Erythroblast (primary cell): ENCODE data around the gene HMGXB4.

Experiments
- DNase-seq, 2 experiments: peaks; one replicate each; lab custom pipeline; 2025; lab: John Stamatoyannopoulos, UW
- GATA1 ChIP-seq: IDR thresholded peaks from 2 replicates; pipeline ENCODE4 v1.6.1; 2011; ENCODE audit warnings: low read depth, mild to moderate bottlenecking, control low read depth, low read length, moderate library complexity
- POLR2A ChIP-seq: IDR thresholded peaks from 2 replicates; pipeline ENCODE4 v1.6.1; 2011; ENCODE audit warnings: mild to moderate bottlenecking, low read length

The HMGXB4 gene

GRCh38 chr22:35318346-35319215, 61.3 kb downstream of the HMGXB4 start:
- TF ChIP-seq POLR2A (no peak), GATA1 (no peak)
- no peak for DNase-seq

- TF ChIP-seq GATA1 (no peak), POLR2A (no peak)
These were observed 62.1 kb downstream of the HMGXB4 start for GRCh38 chr22:35319244-35319985.

DNA sequence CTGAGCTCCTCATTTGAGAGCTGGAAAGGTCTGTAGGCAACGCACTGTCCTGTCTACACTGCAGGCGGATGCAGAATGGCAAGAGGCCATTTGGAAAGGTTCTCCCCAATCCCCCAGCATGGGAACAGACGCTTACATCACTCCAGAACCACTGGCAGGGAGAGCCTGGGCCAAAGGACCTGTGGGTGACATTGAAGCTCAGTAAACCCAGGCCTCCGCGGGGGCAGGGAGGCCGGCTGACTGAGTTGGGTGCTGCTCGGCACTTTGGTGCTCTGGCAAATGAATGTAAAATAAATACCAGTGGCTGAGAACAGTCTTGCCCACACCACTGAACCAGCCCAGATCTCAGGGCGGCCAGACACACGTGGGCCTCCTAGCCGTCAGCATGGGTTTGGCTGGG, 64.8 kb downstream of the HMGXB4 start:
- no peak for TF ChIP-seq POLR2A
- no peak for TF ChIP-seq GATA1

More at GRCh38 chr22:35319244-35319985, 62.1 kb downstream of the HMGXB4 start:
- DNase-seq: no peak

GRCh38 chr22:35322893-35323292, 65.6 kb downstream of the HMGXB4 start:
- TF ChIP-seq GATA1: no peak
- no peak for TF ChIP-seq POLR2A
- no peak for DNase-seq

More for the DNA sequence above, 64.8 kb downstream of the HMGXB4 start:
- DNase-seq: no peak

DNA sequence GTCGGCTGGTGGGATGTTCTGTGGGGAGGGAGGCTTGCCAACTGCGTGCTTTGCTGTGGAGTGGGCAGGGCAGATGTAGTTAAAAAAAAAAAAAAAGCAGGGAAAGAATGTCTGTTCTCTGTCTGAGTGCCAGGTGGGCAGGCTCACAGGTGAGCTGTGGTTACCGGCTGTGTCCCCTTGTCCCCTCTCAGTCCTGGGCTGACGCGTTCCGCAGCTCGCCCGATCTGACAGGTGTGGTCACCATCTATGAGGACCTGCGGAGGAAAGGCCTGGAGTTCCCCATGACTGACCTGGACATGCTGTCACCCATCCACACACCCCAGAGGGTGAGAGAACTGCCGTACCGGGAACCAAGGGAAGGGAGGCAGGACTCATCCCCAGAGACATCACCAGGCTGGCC, 66.0 kb downstream of the HMGXB4 start:
- no peak for DNase-seq
- TF ChIP-seq GATA1: no peak
- no peak for TF ChIP-seq POLR2A

- TF ChIP-seq GATA1 (no peak), POLR2A (no peak)
- DNase-seq: no peak
These were observed 66.8 kb downstream of the HMGXB4 start for GRCh38 chr22:35324067-35324466.

DNA sequence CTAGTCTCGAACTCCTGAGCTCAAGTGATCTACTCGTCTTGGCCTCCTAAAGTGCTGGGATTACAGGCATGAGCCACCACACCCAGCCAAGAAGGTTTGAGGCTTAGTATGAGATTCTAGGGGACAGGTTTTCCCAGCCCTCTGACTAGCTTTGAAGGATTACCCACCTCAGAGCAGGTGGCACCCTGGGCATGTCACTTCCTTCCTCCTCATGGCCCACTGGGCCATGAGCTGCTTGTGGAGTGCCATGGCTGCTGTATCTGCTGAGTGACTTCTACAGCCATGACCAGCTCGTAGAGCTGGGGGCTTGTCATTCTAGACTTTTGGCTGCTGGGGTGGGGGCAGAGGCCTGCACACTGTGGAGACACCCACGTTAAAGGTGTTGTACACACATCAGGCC, 67.5 kb downstream of the HMGXB4 start:
- no peak for TF ChIP-seq GATA1
- no peak for TF ChIP-seq POLR2A
- no peak for DNase-seq

GRCh38 chr22:35325209-35325608, 67.9 kb downstream of the HMGXB4 start:
- TF ChIP-seq GATA1 (no peak), POLR2A (no peak)
- no peak for DNase-seq

GRCh38 chr22:35326854-35327562, 69.7 kb downstream of the HMGXB4 start:
- no peak for TF ChIP-seq POLR2A
- no peak for TF ChIP-seq GATA1
- no peak for DNase-seq

DNA sequence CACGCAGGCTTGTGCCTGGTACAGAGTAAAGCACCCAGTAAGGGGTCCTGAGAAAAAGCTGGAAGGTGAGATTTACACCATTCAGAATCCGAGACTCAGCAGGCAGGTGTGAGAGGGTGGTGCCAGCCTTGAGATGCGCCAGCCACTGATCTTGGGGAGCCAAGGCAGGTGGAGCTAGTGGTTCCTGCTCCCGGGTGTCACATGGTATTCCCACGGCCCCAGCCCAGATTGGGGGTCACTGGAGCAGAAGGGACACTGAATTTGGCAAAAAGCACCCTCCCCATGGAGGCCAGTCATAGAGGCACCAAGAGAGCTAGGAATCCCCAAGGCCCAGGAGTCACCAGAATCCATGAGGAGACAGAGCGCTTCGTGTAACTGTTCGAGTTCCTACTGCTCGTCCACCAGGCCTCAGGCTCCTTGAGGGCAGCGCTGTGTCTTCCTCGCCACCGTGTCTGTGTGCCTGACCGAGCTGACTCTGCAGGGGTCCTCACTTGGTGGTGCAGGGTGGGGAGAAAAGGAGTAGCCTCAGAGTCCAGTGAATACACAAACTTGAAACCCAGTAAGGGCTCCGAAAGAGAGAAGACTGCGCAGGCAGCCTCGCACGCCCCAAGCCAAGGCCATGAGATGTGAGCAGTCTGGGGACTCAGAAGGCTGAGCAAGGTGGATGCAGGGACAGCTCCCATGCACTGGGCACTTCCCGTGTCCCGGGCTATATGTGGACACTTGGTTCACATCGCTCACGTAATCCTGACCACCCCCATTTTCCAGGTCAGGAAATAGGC, 70.6 kb downstream of the HMGXB4 start:
- no peak for DNase-seq

DNA sequence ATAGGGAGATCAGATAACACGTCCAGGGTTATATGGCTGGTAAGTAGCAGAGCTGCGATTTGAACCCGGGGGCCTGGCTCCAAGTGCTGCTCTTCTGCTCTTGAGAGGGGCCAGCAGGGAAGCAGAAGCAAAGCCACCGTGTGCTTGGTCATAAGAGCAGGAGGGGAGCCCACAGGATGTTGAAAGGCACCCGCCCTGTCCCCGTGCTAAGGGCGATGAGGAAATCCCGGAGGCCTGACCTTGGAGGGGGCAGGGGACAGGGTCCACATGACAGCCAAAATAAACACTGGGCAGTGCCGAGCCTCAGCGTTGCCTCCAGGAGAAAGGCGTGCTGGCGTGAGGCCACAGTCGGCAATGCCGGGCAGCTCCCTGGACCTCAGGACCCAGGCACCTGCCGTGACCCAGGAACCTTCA, 71.2 kb downstream of the HMGXB4 start:
- no peak for DNase-seq
- TF ChIP-seq POLR2A (no peak), GATA1 (no peak)

More for the DNA sequence above, 70.6 kb downstream of the HMGXB4 start:
- TF ChIP-seq GATA1 (no peak), POLR2A (no peak)

- no peak for TF ChIP-seq GATA1
- TF ChIP-seq POLR2A: no peak
- no peak for DNase-seq
These were observed 72.0 kb downstream of the HMGXB4 start for GRCh38 chr22:35329114-35329847.
